SJCRH30 (cell line): ENCODE measurements around the gene ALX1. TPM values are rescaled to one million over a fixed set of nuclear protein-coding genes. Genes with fewer than 3 reads are reported as not detected.
"Not testable (repeated sequence)": the region's sequence is repeated elsewhere in the genome, so short reads cannot be mapped to it uniquely, and the experiment has no call there.

Experiments used
- DNase-seq, 2 experiments: peaks; one replicate each; pipeline ENCODE4 v3.0.0-alpha.2; 2015 to 2020
- H3K27ac ChIP-seq: fragments of 250-450 bp; sonication (Bioruptor Pico); 2 replicates; pipeline ENCODE4 v1.5.1; 2020; ENCODE audit warnings: mild to moderate bottlenecking, moderate library complexity
- H3K27me3 ChIP-seq: fragments of 250-450 bp; sonication (Bioruptor Pico); 2 replicates; pipeline ENCODE4 v1.5.1; 2020; ENCODE audit warnings: mild to moderate bottlenecking, moderate library complexity
- H3K36me3 ChIP-seq: fragments of 250-450 bp; sonication (Bioruptor Pico); 2 replicates; pipeline ENCODE4 v1.5.1; 2020; ENCODE audit warnings: mild to moderate bottlenecking, moderate library complexity
- H3K4me1 ChIP-seq: fragments of 250-450 bp; sonication (Bioruptor Pico); 2 replicates; pipeline ENCODE4 v1.5.1; 2020; ENCODE audit warnings: mild to moderate bottlenecking, moderate library complexity
- H3K4me3 ChIP-seq: fragments of 250-450 bp; sonication (Bioruptor Pico); 2 replicates; pipeline ENCODE4 v1.5.1; 2020; ENCODE audit warnings: mild to moderate bottlenecking, moderate library complexity
- H3K9me3 ChIP-seq: fragments of 250-450 bp; sonication (Bioruptor Pico); replicated peaks from 2 replicates; pipeline ENCODE4 v1.5.1; 2020; ENCODE audit warnings: mild to moderate bottlenecking, moderate library complexity
- total RNA-seq: library from RNA; depleted of rRNA; stranded (reverse); fragments of >200 nt; shearing (Covaris generic); gene quantifications from 2 replicates; pipeline ENCODE4 v1.2.3, GENCODE V29; 2014

Gene ALX1
- total RNA-seq, 1 experiment from 2014 or later, result 11.2 TPM

DNA sequence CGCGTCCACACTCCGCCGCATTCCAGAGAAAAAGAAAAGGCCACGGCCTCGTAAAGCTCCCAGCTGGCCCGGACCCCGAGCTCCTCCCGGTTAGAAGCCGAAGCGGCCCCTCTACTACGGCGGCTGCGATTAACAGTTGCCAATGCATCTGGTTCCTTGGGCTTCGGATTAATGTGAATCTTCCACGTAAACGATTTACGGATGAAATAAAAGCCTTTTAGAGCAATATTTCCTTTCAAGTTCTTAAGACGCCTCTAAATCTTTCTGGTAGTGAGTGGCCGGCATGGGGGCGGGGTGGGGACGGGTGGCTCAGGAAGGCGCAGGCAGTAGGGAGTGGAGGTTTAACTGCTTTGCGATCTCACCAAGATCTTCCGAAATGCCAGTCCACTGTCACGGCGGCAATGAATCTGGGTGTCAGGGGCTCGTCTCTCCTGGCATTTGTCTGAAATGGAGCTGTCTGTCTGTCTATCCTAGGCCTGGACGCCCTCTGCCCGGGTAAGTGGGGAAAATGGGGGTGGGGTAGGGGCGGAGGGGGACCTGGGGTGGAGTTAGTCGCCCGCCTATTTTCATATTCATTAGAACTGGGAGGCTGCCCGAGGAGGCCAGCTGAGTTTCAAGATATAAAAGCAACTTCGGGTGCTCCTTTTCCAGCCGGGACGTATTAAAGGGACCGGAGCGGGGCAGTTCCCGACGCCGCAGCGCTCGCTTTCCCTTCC is 413 bp upstream of the ALX1 start:
- peak overlapping the region; percentile 78 for H3K27ac ChIP-seq
- H3K36me3 ChIP-seq, result no peaks in the 10 kb centered on the region
- H3K4me1 ChIP-seq, result peaks cover 12% of the 10 kb centered on the region
- peak overlapping the region; percentile 70 for H3K4me3 ChIP-seq
- H3K27me3 ChIP-seq, result no peaks in the 10 kb centered on the region
- DNase-seq, result no peak
- no peaks in the 10 kb centered on the region for H3K9me3 ChIP-seq

DNA sequence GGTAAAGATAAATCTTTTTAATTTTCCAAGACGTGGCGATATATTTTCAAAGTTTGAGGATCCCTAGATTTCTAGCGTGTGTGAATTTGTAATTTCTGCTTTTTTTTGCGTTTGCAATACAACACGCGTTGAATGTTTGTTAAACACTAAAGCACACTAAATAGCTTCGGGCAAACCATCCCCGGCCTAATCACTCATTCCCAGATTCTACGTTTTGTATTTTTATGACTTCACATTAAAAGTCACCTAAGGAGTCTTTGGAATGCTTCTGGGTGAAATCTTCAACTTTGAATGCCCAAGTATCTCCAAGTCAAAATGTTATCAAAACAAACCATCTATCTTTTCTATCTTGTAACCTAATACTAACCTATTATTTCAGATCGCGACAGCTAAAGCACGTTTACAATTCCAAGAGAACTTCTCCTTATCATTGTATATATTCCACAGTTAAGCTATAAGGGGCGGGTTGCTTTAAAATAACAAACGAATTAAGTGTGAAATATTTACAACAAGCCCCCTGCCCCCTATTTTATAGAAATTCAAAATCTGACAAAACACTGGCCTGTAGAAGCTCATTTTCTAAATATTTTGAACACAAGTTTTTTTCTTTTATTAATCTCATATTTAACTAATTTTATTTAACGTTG is 1.1 kb downstream of the ALX1 start:
- H3K27me3 ChIP-seq, result no peaks in the 10 kb centered on the region
- no peaks in the 10 kb centered on the region for H3K36me3 ChIP-seq
- H3K4me3 ChIP-seq, result peak overlapping the region; percentile 70
- H3K9me3 ChIP-seq, result no peaks in the 10 kb centered on the region
- peaks cover 14% of the 10 kb centered on the region for H3K4me1 ChIP-seq
- peak overlapping the region; percentile 78 for H3K27ac ChIP-seq
- DNase-seq, result peak in 1 of 2 experiments; percentile 42

- peaks cover 14% of the 10 kb centered on the region for H3K4me1 ChIP-seq
- H3K9me3 ChIP-seq, result no peaks in the 10 kb centered on the region
- peaks cover under 1% of the 10 kb centered on the region; the same call in 1 of the 2 replicates for H3K36me3 ChIP-seq
- H3K27ac ChIP-seq, result peak overlapping the region; percentile 78
- no peaks in the 10 kb centered on the region for H3K27me3 ChIP-seq
- DNase-seq, result peak; percentile 29 to 61
- H3K4me3 ChIP-seq, result peak overlapping the region; percentile 70
Observed at GRCh38 chr12:85281636-85282312, 1.8 kb downstream of the ALX1 start.

- Histone ChIP-seq H3K4me1 (peaks cover 14% of the 10 kb centered on the region), H3K27ac (peak overlapping the region; percentile 78), H3K36me3 (peaks cover 12% of the 10 kb centered on the region; the same call in 1 of the 2 replicates), H3K4me3 (peak overlapping the region; percentile 37), H3K9me3 (no peaks in the 10 kb centered on the region), H3K27me3 (no peaks in the 10 kb centered on the region)
- DNase-seq, result peak; percentile 29 to 65
Observed at GRCh38 chr12:85283560-85283959, 3.5 kb downstream of the ALX1 start.

- Histone ChIP-seq H3K27me3 (no peaks in the 10 kb centered on the region), H3K9me3 (no peaks in the 10 kb centered on the region)
- no peak for DNase-seq
Observed at GRCh38 chr12:85296362-85296761, 16.3 kb downstream of the ALX1 start.

DNA sequence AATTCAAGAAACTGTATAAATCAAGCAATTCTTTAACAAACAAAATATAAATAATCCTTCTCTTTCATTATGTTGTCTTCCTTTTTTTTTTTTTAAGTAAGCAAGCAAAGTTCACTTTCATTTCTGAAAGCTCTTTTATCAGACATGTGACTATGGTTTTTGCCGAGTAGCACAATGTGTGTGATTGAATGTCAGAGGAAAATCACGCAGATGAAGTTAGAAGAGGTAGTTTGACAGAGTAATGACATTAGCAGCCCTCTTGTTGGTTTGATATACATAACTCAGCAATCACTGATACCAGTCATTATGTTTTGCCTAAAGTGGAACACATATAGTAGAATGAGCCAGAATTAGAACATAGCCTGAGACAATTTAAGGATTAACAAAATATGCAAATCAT is 19.0 kb downstream of the ALX1 start:
- H3K27ac ChIP-seq, result no peak overlapping the region
- no peaks in the 10 kb centered on the region for H3K4me1 ChIP-seq
- no peaks in the 10 kb centered on the region for H3K27me3 ChIP-seq
- H3K36me3 ChIP-seq, result peaks cover 6% of the 10 kb centered on the region; the same call in 1 of the 2 replicates
- DNase-seq, result no peak
- no peak overlapping the region for H3K4me3 ChIP-seq
- H3K9me3 ChIP-seq, result no peaks in the 10 kb centered on the region

More at GRCh38 chr12:85296362-85296761, 16.3 kb downstream of the ALX1 start:
- Histone ChIP-seq H3K36me3 (peaks cover 6% of the 10 kb centered on the region; the same call in 1 of the 2 replicates), H3K27ac (no peak overlapping the region), H3K4me3 (no peak overlapping the region), H3K4me1 (no peaks in the 10 kb centered on the region)

GRCh38 chr12:85301051-85301450 is 21.0 kb downstream of the ALX1 start:
- H3K36me3 ChIP-seq, result peaks cover 6% of the 10 kb centered on the region; the same call in 1 of the 2 replicates
- H3K4me3 ChIP-seq, result no peak overlapping the region
- no peak for DNase-seq
- H3K9me3 ChIP-seq, result no peaks in the 10 kb centered on the region
- H3K27ac ChIP-seq, result no peak overlapping the region
- H3K27me3 ChIP-seq, result no peaks in the 10 kb centered on the region
- peaks cover 2% of the 10 kb centered on the region; the same call in 1 of the 2 replicates for H3K4me1 ChIP-seq

DNA sequence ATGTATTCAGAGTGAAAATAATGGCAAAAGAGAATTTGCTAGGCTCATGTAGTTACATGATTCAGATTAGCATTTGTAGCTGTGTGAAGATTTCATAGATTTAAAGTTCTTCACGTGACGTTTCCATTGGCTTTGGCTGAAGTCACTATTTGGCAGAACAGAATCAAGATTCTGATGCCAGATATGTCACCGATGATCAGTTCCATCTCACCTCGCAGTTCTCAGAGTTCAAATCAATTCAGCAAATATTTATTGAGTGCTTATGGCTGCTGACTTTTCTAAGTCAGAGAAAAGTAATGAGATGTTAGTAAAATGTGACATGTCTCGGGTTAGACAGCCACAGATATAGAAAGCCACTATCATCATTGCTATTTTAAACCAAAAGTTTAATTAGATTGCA is 28.4 kb downstream of the ALX1 start:
- Histone ChIP-seq H3K36me3 (0 out of 2 replicates have a peak, but pooled peaks cover under 1% of the 10 kb centered on the region), H3K4me3 (no peak overlapping the region), H3K27me3 (no peaks in the 10 kb centered on the region), H3K4me1 (peaks cover 2% of the 10 kb centered on the region; the same call in 1 of the 2 replicates), H3K9me3 (no peaks in the 10 kb centered on the region), H3K27ac (no peak overlapping the region)
- DNase-seq, result no peak

GRCh38 chr12:85309125-85309566 is 29.1 kb downstream of the ALX1 start:
- Histone ChIP-seq H3K4me3 (no peak overlapping the region), H3K27ac (no peak overlapping the region), H3K4me1 (peaks cover 2% of the 10 kb centered on the region; the same call in 1 of the 2 replicates), H3K36me3 (no peaks in the 10 kb centered on the region), H3K27me3 (no peaks in the 10 kb centered on the region), H3K9me3 (no peaks in the 10 kb centered on the region)
- DNase-seq, result no peak

DNA sequence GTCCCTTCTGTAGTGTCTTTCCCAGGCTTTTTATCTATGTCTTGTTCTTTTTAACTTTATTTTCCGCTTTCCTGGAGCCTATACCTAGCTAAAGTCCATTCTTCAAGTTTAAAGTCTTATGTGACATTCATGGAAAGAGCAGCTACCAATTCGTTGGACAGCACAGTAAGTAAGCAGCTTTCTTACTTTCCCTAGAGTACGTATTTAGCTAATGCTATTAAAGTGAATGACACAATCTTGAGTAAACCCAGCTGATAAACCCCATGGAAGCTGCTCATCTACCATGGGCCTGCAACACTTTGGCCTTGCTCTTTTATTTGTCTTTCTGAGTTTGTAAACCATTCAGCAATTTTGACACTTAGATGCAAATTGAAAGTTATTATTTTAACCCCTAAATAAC is 30.0 kb downstream of the ALX1 start:
- no peaks in the 10 kb centered on the region for H3K36me3 ChIP-seq
- DNase-seq, result no peak
- no peaks in the 10 kb centered on the region for H3K4me1 ChIP-seq
- no peak overlapping the region for H3K4me3 ChIP-seq
- no peak overlapping the region for H3K27ac ChIP-seq
- H3K27me3 ChIP-seq, result no peaks in the 10 kb centered on the region
- no peaks in the 10 kb centered on the region for H3K9me3 ChIP-seq

DNA sequence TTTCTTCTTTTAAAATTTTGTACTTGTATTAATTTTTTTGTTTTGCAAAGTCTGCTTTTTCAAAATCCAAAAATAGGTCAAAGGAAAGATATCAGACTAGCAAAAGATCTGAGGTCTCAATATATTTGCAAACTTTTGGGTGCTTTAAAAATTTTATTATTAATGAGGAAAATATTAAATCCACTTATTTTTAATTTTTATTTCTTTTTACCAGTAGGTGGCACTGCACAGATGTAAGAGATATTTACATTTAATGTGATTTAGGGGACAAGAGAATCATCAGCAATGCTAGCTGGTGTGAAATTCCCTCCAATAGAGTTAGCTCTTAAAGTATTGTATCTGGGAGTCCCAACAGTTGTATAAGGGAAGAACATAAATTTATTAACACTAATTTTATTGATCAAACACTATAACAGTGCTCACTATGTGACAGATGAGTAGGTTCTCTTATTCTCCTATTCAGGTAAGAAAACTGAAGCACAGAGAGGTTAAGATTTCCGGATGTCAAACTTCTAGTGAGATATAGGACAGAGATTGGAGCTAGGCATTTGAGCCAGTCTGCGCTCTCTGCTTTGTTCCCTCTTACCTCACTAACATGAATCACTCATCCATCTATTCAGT is 30.5 kb downstream of the ALX1 start:
- no peaks in the 10 kb centered on the region for H3K27me3 ChIP-seq
- no peak overlapping the region for H3K4me3 ChIP-seq
- no peaks in the 10 kb centered on the region for H3K4me1 ChIP-seq
- H3K36me3 ChIP-seq, result no peaks in the 10 kb centered on the region
- no peak overlapping the region for H3K27ac ChIP-seq
- no peaks in the 10 kb centered on the region for H3K9me3 ChIP-seq
- peak in 1 of 2 experiments; percentile 29 for DNase-seq

DNA sequence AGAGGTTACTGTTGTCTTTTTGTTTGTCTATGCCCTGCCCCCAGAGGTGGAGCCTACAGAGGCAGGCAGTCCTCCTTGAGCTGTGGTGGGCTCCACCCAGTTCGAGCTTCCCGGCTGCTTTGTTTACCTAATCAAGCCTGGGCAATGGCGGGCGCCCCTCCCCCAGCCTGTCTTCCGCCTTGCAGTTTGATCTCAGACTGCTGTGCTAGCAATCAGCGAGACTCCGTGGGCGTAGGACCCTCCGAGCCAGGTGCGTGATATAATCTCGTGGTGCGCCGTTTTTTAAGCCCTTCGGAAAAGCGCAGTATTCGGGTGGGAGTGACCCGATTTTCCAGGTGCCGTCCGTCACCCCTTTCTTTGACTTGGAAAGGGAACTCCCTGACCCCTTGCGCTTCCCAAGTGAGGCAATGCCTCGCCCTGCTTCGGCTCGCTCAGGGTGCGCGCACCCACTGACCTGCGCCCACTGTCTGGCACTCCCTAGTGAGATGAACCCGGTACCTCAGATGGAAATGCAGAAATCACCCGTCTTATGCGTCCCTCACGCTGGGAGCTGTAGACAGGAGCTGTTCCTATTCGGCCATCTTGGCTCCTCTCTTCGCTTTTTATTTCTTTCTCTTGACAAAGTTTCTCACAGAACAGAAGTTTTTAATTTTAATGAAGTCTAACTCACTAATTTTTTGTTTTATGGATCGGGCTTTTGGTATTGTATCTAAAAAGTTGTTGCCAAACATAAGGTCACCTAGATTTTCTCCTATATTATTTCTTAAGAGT is 38.0 kb downstream of the ALX1 start:
- DNase-seq, H3K4me3 ChIP-seq, H3K4me1 ChIP-seq, H3K27ac ChIP-seq, H3K36me3 ChIP-seq, H3K27me3 ChIP-seq, H3K9me3 ChIP-seq: not testable (repeated sequence)

DNA sequence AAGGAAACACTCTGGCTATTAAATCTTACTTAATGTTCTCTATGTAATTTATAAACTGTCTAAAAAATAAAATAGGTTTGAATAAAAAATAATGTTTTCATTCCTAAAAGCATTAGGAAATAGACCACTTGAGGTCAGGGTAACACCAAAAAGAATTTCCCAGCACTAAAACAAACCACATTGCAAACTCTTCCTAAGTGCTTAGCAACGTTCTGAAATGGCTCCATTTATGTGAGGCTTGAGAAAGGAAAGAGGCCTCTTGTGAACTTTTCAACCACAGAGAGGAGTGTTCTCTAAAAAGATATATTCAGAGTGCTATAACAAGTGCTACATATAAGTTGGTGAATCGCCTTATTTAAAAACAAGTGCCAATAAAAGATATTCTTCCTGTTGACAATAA is 42.7 kb downstream of the ALX1 start:
- Histone ChIP-seq H3K4me3 (no peak overlapping the region), H3K36me3 (no peaks in the 10 kb centered on the region), H3K27ac (no peak overlapping the region), H3K4me1 (no peaks in the 10 kb centered on the region), H3K9me3 (no peaks in the 10 kb centered on the region; the same call in 1 of the 2 replicates), H3K27me3 (no peaks in the 10 kb centered on the region)
- DNase-seq, result peak in 1 of 2 experiments; percentile 19

DNA sequence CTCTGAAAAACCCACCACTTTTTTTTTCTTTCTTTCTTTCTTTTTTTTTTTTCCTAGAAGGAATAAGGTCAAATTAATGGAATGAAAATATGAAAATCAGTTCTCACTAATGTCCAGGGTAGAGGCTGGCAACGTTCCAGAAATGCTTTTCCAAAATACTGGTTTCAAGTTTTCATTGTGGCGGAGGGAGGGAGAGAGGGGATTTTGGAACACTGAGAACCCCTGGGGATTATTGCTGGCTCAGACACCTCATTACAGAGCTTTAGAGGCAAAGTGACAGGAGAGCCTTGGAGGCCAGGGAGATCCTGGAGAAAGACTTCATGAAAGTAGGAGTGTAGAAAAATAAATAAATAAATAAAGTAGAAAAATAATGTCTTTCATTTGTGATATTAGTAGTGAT is 45.4 kb downstream of the ALX1 start:
- H3K36me3 ChIP-seq, result no peaks in the 10 kb centered on the region
- no peak overlapping the region for H3K27ac ChIP-seq
- no peaks in the 10 kb centered on the region for H3K9me3 ChIP-seq
- peak; percentile 28 to 71 for DNase-seq
- no peaks in the 10 kb centered on the region for H3K4me1 ChIP-seq
- H3K27me3 ChIP-seq, result no peaks in the 10 kb centered on the region
- no peak overlapping the region for H3K4me3 ChIP-seq
